ENCODE data around the gene MMP24.
"Not testable (repeated sequence)": the region's sequence is repeated elsewhere in the genome, so short reads cannot be mapped to it uniquely, and the experiment has no call there.

Gene MMP24

DNA sequence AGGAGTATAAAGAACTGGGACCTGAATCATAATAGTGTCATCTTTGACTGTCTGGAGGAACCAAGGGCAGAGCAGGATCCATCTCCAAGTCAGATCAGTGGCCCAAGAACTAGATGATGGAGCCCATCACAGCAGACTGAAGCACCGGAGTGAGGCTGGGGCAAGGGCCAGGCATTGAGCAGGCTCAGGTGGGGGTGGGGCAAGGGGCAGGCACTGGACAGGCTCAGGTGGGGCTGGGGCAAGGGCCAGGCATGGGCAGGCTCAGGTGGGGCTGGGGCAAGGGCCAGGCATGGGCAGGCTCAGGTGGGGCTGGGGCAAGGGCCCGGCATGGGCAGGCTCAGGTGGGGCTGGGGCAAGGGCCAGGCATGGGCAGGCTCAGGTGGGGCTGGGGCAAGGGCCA lies 26.1 kb downstream of the MMP24 start:
- H3K4me1 ChIP-seq (ENCODE audit: insufficient read depth, low read length); H3K9me3 ChIP-seq (ENCODE audit: low read length); H3K27me3 ChIP-seq (ENCODE audit: insufficient read depth, low read length); H3K4me3 ChIP-seq (ENCODE audit: low read length); H3K36me3 ChIP-seq (ENCODE audit: insufficient read depth, low read length); H2AFZ ChIP-seq (ENCODE audit: low read depth, low read length): not testable (repeated sequence)

- Histone ChIP-seq H3K4me1 (ENCODE audit: insufficient read depth, low read length) (no peaks in the 10 kb centered on the region), H3K36me3 (ENCODE audit: insufficient read depth, low read length) (no peaks in the 10 kb centered on the region), H2AFZ (ENCODE audit: low read depth, low read length) (no peak overlapping the region), H3K4me3 (ENCODE audit: low read length) (no peak overlapping the region), H3K27me3 (ENCODE audit: insufficient read depth, low read length) (no peaks in the 10 kb centered on the region), H3K9me3 (ENCODE audit: low read length) (no peaks in the 10 kb centered on the region)
Measured at GRCh38 chr20:35253010-35253409, 26.5 kb downstream of the MMP24 start.

- no peaks in the 10 kb centered on the region for H3K4me1 ChIP-seq (ENCODE audit: insufficient read depth, low read length)
- no peaks in the 10 kb centered on the region for H3K27me3 ChIP-seq (ENCODE audit: insufficient read depth, low read length)
- no peak overlapping the region for H3K4me3 ChIP-seq (ENCODE audit: low read length)
- no peak overlapping the region for H2AFZ ChIP-seq (ENCODE audit: low read depth, low read length)
- H3K36me3 ChIP-seq (ENCODE audit: insufficient read depth, low read length) = no peaks in the 10 kb centered on the region
- H3K9me3 ChIP-seq (ENCODE audit: low read length) = no peaks in the 10 kb centered on the region
Measured at GRCh38 chr20:35254448-35254999, 28.0 kb downstream of the MMP24 start.

- Histone ChIP-seq H3K9me3 (ENCODE audit: low read length) (no peaks in the 10 kb centered on the region), H3K4me3 (ENCODE audit: low read length) (no peak overlapping the region), H3K4me1 (ENCODE audit: insufficient read depth, low read length) (peaks cover 1% of the 10 kb centered on the region)
Measured at GRCh38 chr20:35257175-35257909, 30.9 kb downstream of the MMP24 start.

GRCh38 chr20:35260426-35260825 lies 33.9 kb downstream of the MMP24 start:
- no peak overlapping the region for H3K4me3 ChIP-seq (ENCODE audit: low read length)
- H2AFZ ChIP-seq (ENCODE audit: low read depth, low read length) = no peak overlapping the region
- no peaks in the 10 kb centered on the region for H3K9me3 ChIP-seq (ENCODE audit: low read length)
- H3K4me1 ChIP-seq (ENCODE audit: insufficient read depth, low read length) = peaks cover 11% of the 10 kb centered on the region
- no peaks in the 10 kb centered on the region for H3K36me3 ChIP-seq (ENCODE audit: insufficient read depth, low read length)
- no peaks in the 10 kb centered on the region for H3K27me3 ChIP-seq (ENCODE audit: insufficient read depth, low read length)

More at GRCh38 chr20:35257175-35257909, 30.9 kb downstream of the MMP24 start:
- H3K27me3 ChIP-seq (ENCODE audit: insufficient read depth, low read length) = no peaks in the 10 kb centered on the region
- no peak overlapping the region for H2AFZ ChIP-seq (ENCODE audit: low read depth, low read length)
- H3K36me3 ChIP-seq (ENCODE audit: insufficient read depth, low read length) = no peaks in the 10 kb centered on the region

DNA sequence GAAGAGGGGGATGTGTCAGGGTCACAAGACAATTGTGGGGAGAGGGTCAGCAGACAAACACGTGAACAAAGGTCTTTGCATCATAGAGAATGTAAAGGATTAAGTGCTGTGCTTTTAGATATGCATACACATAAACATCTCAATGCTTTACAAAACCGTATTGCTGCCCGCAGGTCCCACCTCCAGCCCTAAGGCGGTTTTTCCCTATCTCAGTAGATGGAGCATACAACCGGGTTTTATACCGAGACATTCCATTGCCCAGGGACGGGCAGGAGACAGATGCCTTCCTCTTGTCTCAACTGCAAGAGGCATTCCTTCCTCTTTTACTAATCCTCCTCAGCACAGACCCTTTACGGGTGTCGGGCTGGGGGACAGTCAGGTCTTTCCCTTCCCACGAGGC lies 35.8 kb downstream of the MMP24 start:
- not testable (repeated sequence) for H3K4me3 ChIP-seq (ENCODE audit: low read length); H2AFZ ChIP-seq (ENCODE audit: low read depth, low read length); H3K36me3 ChIP-seq (ENCODE audit: insufficient read depth, low read length); H3K9me3 ChIP-seq (ENCODE audit: low read length); H3K27me3 ChIP-seq (ENCODE audit: insufficient read depth, low read length)
- peaks cover 11% of the 10 kb centered on the region for H3K4me1 ChIP-seq (ENCODE audit: insufficient read depth, low read length)

GRCh38 chr20:35262731-35263531 lies 36.4 kb downstream of the MMP24 start:
- not testable (repeated sequence) for H3K27me3 ChIP-seq (ENCODE audit: insufficient read depth, low read length); H3K9me3 ChIP-seq (ENCODE audit: low read length); H3K4me3 ChIP-seq (ENCODE audit: low read length); H2AFZ ChIP-seq (ENCODE audit: low read depth, low read length); H3K36me3 ChIP-seq (ENCODE audit: insufficient read depth, low read length)
- H3K4me1 ChIP-seq (ENCODE audit: insufficient read depth, low read length) = peaks cover 11% of the 10 kb centered on the region

DNA sequence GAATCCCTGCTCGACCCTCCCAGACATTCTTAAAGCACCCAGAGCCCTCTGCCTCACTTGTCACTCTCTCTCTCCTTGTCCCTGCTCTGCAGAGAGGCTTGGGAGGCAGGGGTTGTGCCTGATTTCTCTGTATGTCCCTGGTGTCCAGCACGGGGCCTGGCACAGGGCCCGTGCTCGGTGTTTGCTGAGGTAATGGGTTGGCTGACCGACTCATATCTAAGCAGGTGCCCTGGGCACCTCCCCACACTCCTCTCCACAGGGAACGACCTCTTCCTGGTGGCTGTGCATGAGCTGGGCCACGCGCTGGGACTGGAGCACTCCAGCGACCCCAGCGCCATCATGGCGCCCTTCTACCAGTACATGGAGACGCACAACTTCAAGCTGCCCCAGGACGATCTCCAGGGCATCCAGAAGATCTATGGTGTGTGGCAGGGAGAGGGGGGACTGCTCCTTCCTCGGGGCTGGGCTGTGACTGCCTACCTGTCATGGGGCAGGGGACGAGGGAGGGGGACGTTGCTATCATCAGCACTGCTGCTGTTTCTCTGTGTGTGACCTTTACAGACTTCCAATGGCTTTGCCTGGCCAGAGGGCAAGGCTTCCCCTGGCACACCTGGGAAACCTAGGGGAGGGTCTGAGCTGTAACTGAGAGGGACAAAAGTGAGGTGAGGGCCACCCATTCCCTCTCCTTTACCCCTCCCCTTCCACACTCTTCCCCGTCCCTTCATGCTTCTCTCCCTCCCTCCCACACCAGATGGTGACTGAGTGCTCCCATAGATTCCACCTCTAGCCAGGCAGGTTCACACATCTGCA lies 37.2 kb downstream of the MMP24 start:
- Histone ChIP-seq H2AFZ (ENCODE audit: low read depth, low read length) (no peak overlapping the region), H3K4me3 (ENCODE audit: low read length) (no peak overlapping the region), H3K4me1 (ENCODE audit: insufficient read depth, low read length) (peaks cover 11% of the 10 kb centered on the region), H3K27me3 (ENCODE audit: insufficient read depth, low read length) (no peaks in the 10 kb centered on the region), H3K36me3 (ENCODE audit: insufficient read depth, low read length) (no peaks in the 10 kb centered on the region), H3K9me3 (ENCODE audit: low read length) (no peaks in the 10 kb centered on the region)

- Histone ChIP-seq H3K36me3 (ENCODE audit: insufficient read depth, low read length) (no peaks in the 10 kb centered on the region), H3K9me3 (ENCODE audit: low read length) (no peaks in the 10 kb centered on the region), H3K4me1 (ENCODE audit: insufficient read depth, low read length) (peaks cover 11% of the 10 kb centered on the region)
Measured at GRCh38 chr20:35264755-35265154, 38.3 kb downstream of the MMP24 start.

DNA sequence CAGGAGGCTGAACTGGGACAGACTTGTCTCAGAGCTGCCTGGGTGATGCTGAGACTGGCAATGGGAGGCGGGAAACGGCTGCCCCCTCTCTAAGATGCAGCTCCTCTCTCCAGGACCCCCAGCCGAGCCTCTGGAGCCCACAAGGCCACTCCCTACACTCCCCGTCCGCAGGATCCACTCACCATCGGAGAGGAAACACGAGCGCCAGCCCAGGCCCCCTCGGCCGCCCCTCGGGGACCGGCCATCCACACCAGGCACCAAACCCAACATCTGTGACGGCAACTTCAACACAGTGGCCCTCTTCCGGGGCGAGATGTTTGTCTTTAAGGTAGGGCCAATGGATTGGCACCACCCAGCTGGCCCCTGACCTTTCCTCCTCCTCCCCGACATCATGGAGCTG lies 40.6 kb downstream of the MMP24 start:
- Histone ChIP-seq H3K27me3 (ENCODE audit: insufficient read depth, low read length) (no peaks in the 10 kb centered on the region), H3K4me3 (ENCODE audit: low read length) (no peak overlapping the region), H2AFZ (ENCODE audit: low read depth, low read length) (no peak overlapping the region), H3K36me3 (ENCODE audit: insufficient read depth, low read length) (no peaks in the 10 kb centered on the region), H3K4me1 (ENCODE audit: insufficient read depth, low read length) (peaks cover 11% of the 10 kb centered on the region), H3K9me3 (ENCODE audit: low read length) (no peaks in the 10 kb centered on the region)

More at GRCh38 chr20:35264755-35265154, 38.3 kb downstream of the MMP24 start:
- no peak overlapping the region for H3K4me3 ChIP-seq (ENCODE audit: low read length)
- no peak overlapping the region for H2AFZ ChIP-seq (ENCODE audit: low read depth, low read length)
- H3K27me3 ChIP-seq (ENCODE audit: insufficient read depth, low read length) = no peaks in the 10 kb centered on the region

GRCh38 chr20:35269055-35269781 lies 42.7 kb downstream of the MMP24 start:
- Histone ChIP-seq H2AFZ (ENCODE audit: low read depth, low read length) (no peak overlapping the region), H3K36me3 (ENCODE audit: insufficient read depth, low read length) (no peaks in the 10 kb centered on the region), H3K27me3 (ENCODE audit: insufficient read depth, low read length) (no peaks in the 10 kb centered on the region), H3K4me1 (ENCODE audit: insufficient read depth, low read length) (no peaks in the 10 kb centered on the region), H3K9me3 (ENCODE audit: low read length) (no peaks in the 10 kb centered on the region), H3K4me3 (ENCODE audit: low read length) (no peak overlapping the region)

DNA sequence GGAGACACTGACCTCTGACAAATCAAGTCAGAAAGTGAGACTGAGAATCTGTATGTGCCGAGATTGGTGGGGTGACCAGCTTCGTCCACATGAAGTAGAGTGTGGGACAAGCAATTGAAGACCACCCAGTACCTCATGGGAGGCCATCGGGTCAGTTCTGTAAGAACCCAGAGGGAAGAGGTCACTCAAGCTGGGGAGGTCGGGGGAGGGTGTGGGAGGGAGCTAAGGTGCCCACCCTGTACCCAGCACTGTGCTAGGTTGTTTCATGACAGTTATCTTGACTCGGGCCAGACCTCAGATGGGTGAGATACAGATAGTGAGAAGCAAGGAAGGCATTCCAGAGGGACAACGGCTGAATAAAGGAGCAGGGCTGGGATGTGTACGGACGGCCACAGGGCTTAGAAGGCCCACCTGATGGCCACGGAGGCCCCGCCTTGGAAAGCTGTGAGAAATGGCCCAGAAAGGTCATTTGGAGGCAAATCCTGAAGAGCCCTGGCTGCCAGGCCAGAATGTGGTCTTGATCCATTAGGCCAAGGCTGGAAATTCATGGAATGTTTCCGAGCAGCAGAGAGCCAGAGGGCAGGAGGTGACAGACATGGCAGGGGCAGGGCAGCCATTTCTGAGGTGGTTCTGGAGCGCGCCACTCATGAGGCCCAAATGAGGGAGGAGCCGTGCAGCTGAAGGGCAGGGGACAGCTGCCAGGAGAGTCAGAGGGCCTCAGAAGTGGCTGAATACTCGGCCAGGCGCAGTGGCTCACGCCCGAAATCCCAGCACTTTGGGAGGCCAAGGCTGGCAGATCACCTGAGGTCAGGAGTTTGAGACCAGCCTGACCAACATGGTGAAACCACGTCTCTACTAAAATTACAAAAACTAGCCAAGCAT lies 43.8 kb downstream of the MMP24 start:
- no peak overlapping the region for H2AFZ ChIP-seq (ENCODE audit: low read depth, low read length)
- no peaks in the 10 kb centered on the region for H3K9me3 ChIP-seq (ENCODE audit: low read length)
- H3K4me1 ChIP-seq (ENCODE audit: insufficient read depth, low read length) = no peaks in the 10 kb centered on the region
- H3K36me3 ChIP-seq (ENCODE audit: insufficient read depth, low read length) = no peaks in the 10 kb centered on the region
- H3K4me3 ChIP-seq (ENCODE audit: low read length) = no peak overlapping the region
- H3K27me3 ChIP-seq (ENCODE audit: insufficient read depth, low read length) = no peaks in the 10 kb centered on the region

Data from neuron (in vitro differentiated cells).